ENCODE measurements around the gene PCLAF.
A peak's percentile ranks its signal among the peaks of the same experiment; 100 is the strongest.

GRCh38 chr15:64387562-64388168 lies 6.4 kb upstream of the PCLAF start, which contains the start of gene TRIP4:
- TF ChIP-seq CTCF (IDR thresholded peaks at IDR 0.05) (no peak), POLR2AphosphoS5 (IDR thresholded peaks at IDR 0.05; ENCODE audit: low read depth, low read length) (peak; percentile 97), SIN3A (IDR thresholded peaks at IDR 0.05; ENCODE audit: borderline replicate concordance, insufficient read depth, low read depth, low read length) (peak; percentile 86; the same call in 1 of the 2 replicates), REST (IDR thresholded peaks at IDR 0.05; ENCODE audit: insufficient read depth in 1 of 2, low read depth in 2 of 2, low read length in 1 of 2) (peak in 1 of 2 experiments; percentile 60; a peak in 2 of 4 replicates), TCF7L2 (IDR thresholded peaks at IDR 0.05; ENCODE audit: low read depth, low read length) (peak; percentile 64)

Measured in Panc1 (cell line).